Effector memory CD4-positive, alpha-beta T cell (primary cell): ENCODE data around the gene EN2.
A peak's percentile ranks its signal among the peaks of the same experiment; 100 is the strongest.

Experiments
- DNase-seq, 3 donors: peaks; one replicate each; pipeline ENCODE4 v3.0.0-alpha.2; 2020
- H3K27ac ChIP-seq: 2 replicates; pipeline ENCODE4 v1.7.0; 2013; ENCODE audit warnings: mild to moderate bottlenecking, low read length, moderate library complexity; ENCODE audit not compliant: insufficient read depth, poor library complexity, severe bottlenecking
- H3K27me3 ChIP-seq: replicated peaks from 2 replicates; pipeline ENCODE4 v1.7.0; 2013; ENCODE audit warnings: mild to moderate bottlenecking, low read length; ENCODE audit not compliant: insufficient read depth, control insufficient read depth, poor library complexity, severe bottlenecking
- H3K36me3 ChIP-seq: 2 replicates; pipeline ENCODE4 v1.7.0; 2013; ENCODE audit warnings: mild to moderate bottlenecking, low read length, moderate library complexity; ENCODE audit not compliant: control insufficient read depth, insufficient read depth
- H3K4me1 ChIP-seq: 2 replicates; pipeline ENCODE4 v1.7.0; 2013; ENCODE audit warnings: low read length, mild to moderate bottlenecking; ENCODE audit not compliant: control insufficient read depth, insufficient read depth, poor library complexity, severe bottlenecking
- H3K4me3 ChIP-seq: 2 replicates; pipeline ENCODE4 v1.7.0; 2013; ENCODE audit warnings: low read length, low read depth, mild to moderate bottlenecking; ENCODE audit not compliant: insufficient read depth, poor library complexity, severe bottlenecking
- H3K9me3 ChIP-seq: 2 replicates; pipeline ENCODE4 v1.7.0; 2013; ENCODE audit warnings: mild to moderate bottlenecking, low read length, moderate library complexity; ENCODE audit not compliant: control insufficient read depth
- total RNA-seq, 3 donors: gene quantifications; one replicate each; lab custom pipeline; 2026; lab: John Stamatoyannopoulos, UW

Gene EN2
- total RNA-seq: 0 reads per million in 3 donors

- Histone ChIP-seq H3K27ac (no peak within 1 kb of the TSS), H3K36me3 (no peaks in the 10 kb centered on the region), H3K9me3 (no peaks in the 10 kb centered on the region), H3K4me1 (peaks cover 18% of the 10 kb centered on the region), H3K4me3 (peak within 1 kb of the TSS; percentile 49), H3K27me3 (peaks cover 78% of the 10 kb centered on the region)
- DNase-seq: no peak
Observed at GRCh38 chr7:155458111-155458877, at the start of gene EN2. TSS of gene EN2 (plus strand) at chr7:155458129. CDS start at chr7:155458378, 249 bp downstream.

- Histone ChIP-seq H3K4me1 (no peaks in the 10 kb centered on the region), H3K27me3 (peaks cover 4% of the 10 kb centered on the region), H3K36me3 (no peaks in the 10 kb centered on the region), H3K27ac (no peak overlapping the region), H3K9me3 (no peaks in the 10 kb centered on the region), H3K4me3 (no peak overlapping the region)
- DNase-seq: no peak
Observed at GRCh38 chr7:155408651-155409586, 49.0 kb upstream of the EN2 start.

GRCh38 chr7:155409980-155410379 is 47.9 kb upstream of the EN2 start:
- H3K4me3 ChIP-seq: no peak overlapping the region
- H3K27me3 ChIP-seq: peaks cover 4% of the 10 kb centered on the region
- H3K36me3 ChIP-seq: no peaks in the 10 kb centered on the region
- no peak for DNase-seq
- no peaks in the 10 kb centered on the region for H3K9me3 ChIP-seq
- no peaks in the 10 kb centered on the region for H3K4me1 ChIP-seq
- H3K27ac ChIP-seq: no peak overlapping the region

GRCh38 chr7:155410431-155410830 is 47.5 kb upstream of the EN2 start:
- DNase-seq: no peak
- Histone ChIP-seq H3K4me3 (no peak overlapping the region), H3K36me3 (no peaks in the 10 kb centered on the region), H3K9me3 (no peaks in the 10 kb centered on the region), H3K4me1 (no peaks in the 10 kb centered on the region), H3K27ac (no peak overlapping the region), H3K27me3 (peaks cover 4% of the 10 kb centered on the region)

GRCh38 chr7:155411718-155412415 is 46.1 kb upstream of the EN2 start:
- H3K4me3 ChIP-seq: no peak overlapping the region
- H3K36me3 ChIP-seq: no peaks in the 10 kb centered on the region
- DNase-seq: no peak
- no peaks in the 10 kb centered on the region for H3K27me3 ChIP-seq
- no peak overlapping the region for H3K27ac ChIP-seq
- H3K4me1 ChIP-seq: no peaks in the 10 kb centered on the region
- H3K9me3 ChIP-seq: no peaks in the 10 kb centered on the region

GRCh38 chr7:155412416-155413253 is 45.3 kb upstream of the EN2 start:
- Histone ChIP-seq H3K4me3 (no peak overlapping the region), H3K27me3 (no peaks in the 10 kb centered on the region), H3K36me3 (no peaks in the 10 kb centered on the region), H3K27ac (no peak overlapping the region), H3K4me1 (no peaks in the 10 kb centered on the region), H3K9me3 (no peaks in the 10 kb centered on the region)
- DNase-seq: no peak

- Histone ChIP-seq H3K4me3 (no peak overlapping the region), H3K36me3 (no peaks in the 10 kb centered on the region), H3K27ac (no peak overlapping the region), H3K27me3 (no peaks in the 10 kb centered on the region), H3K4me1 (no peaks in the 10 kb centered on the region), H3K9me3 (no peaks in the 10 kb centered on the region)
- DNase-seq: no peak
Observed at GRCh38 chr7:155414547-155415492, 43.1 kb upstream of the EN2 start.

- no peaks in the 10 kb centered on the region for H3K27me3 ChIP-seq
Observed at GRCh38 chr7:155416646-155417380, 41.1 kb upstream of the EN2 start.

More at GRCh38 chr7:155416646-155417380, 41.1 kb upstream of the EN2 start:
- no peaks in the 10 kb centered on the region for H3K4me1 ChIP-seq
- no peak overlapping the region for H3K27ac ChIP-seq
- H3K36me3 ChIP-seq: no peaks in the 10 kb centered on the region
- no peaks in the 10 kb centered on the region for H3K9me3 ChIP-seq
- DNase-seq: no peak
- no peak overlapping the region for H3K4me3 ChIP-seq
